Erythroblast (primary cell): ENCODE results near the gene ZNF432.

Experiments
- GATA1 ChIP-seq: IDR thresholded peaks from 2 replicates; pipeline ENCODE4 v1.6.1; 2011; ENCODE audit warnings: low read depth, mild to moderate bottlenecking, control low read depth, low read length, moderate library complexity
- POLR2A ChIP-seq: IDR thresholded peaks from 2 replicates; pipeline ENCODE4 v1.6.1; 2011; ENCODE audit warnings: mild to moderate bottlenecking, low read length

DNA sequence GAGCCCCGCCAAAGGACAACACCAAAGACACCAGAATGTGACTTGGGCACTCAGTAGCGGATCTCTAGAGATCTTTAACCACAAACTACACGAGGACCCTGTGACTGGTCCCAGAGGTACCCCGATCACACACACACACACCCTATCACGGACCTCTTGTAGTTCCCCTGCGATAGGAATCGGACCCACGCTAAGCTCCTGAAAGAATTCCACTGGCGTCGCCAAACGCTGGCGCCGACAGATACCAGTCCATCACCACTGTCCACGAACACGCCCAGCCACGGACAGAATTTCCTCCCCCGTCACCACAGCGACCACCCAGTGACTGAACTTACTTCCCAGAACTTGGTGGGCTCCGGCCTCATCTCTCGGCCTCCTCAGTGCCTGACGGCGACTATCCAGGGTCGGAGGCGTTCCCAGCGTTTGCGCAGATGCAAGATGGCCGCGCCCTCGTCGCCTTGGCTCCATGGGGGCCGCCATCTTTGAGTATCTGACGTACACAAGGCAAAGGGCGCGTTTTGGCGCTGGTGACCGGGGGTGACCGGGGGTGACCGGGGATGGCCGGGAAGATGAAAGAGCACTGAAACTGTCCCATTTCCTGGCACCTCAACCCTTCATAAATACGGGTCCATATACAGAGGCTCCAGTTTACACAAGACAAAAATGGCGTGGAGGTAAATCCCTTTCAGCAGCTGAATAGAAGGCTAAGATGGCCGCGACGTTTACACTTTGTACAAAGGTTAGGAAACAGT is 40.7 kb downstream of the ZNF432 start, which contains the start of gene ZNF615:
- TF ChIP-seq GATA1: no peak
- TF ChIP-seq POLR2A: peak; percentile 44
